Large intestine (tissue), 3 donors: ENCODE measurements around the gene RTP3. TPM values are rescaled to one million over a fixed set of nuclear protein-coding genes. Genes with fewer than 3 reads are reported as not detected.
"Not testable (repeated sequence)": the region's sequence is repeated elsewhere in the genome, so short reads cannot be mapped to it uniquely, and the experiment has no call there.

Source experiments
- DNase-seq, 2 donors: peaks; one replicate each; pipeline versions ENCODE4 v3.0.0 to v3.0.0-alpha.2; 2013
- H3K27ac ChIP-seq: one replicate; pipeline ENCODE4 v1.5.1; 2013; ENCODE audit warnings: low read length
- H3K27me3 ChIP-seq: 2 replicates; pipeline ENCODE4 v1.6.1; 2013; ENCODE audit warnings: low read length; ENCODE audit not compliant: control insufficient read depth, insufficient read depth
- H3K36me3 ChIP-seq: 2 replicates; pipeline ENCODE4 v1.6.1; 2013; ENCODE audit warnings: low read length; ENCODE audit not compliant: control insufficient read depth, insufficient read depth
- H3K4me1 ChIP-seq: one replicate; pipeline ENCODE4 v1.6.1; 2013; ENCODE audit warnings: low read length; ENCODE audit not compliant: control insufficient read depth, insufficient read depth
- H3K4me3 ChIP-seq: one replicate; pipeline ENCODE4 v1.5.1; 2013; ENCODE audit warnings: low read length
- H3K9me3 ChIP-seq: one replicate; pipeline ENCODE4 v1.6.1; 2013; ENCODE audit warnings: mild to moderate bottlenecking, low read depth, low read length, moderate library complexity; ENCODE audit not compliant: control insufficient read depth
- WGBS: methylation state at CpG from one replicate; pipeline ENCODE4 v1.1.5; 2013; ENCODE audit warnings: low lambda C conversion rate; ENCODE audit not compliant: insufficient coverage; 5-methylcytosine and 5-hydroxymethylcytosine counted together
- polyA plus RNA-seq: library from polyadenylated mRNA; unstranded; fragments of 120-200 nt; gene quantifications from one replicate; pipeline ENCODE4 v1.2.1, GENCODE V29; 2013

RTP3 gene
- polyA plus RNA-seq, 1 donor: not detected

GRCh38 chr3:46520531-46520930 is 22.8 kb downstream of the RTP3 start:
- H3K4me3 ChIP-seq: no peak overlapping the region
- no peak for DNase-seq

GRCh38 chr3:46521096-46521495 is 23.3 kb downstream of the RTP3 start:
- WGBS: 96% methylated on average over 9 of the region's 9 CpGs

More at GRCh38 chr3:46520531-46520930, 22.8 kb downstream of the RTP3 start:
- H3K36me3 ChIP-seq: no peaks in the 10 kb centered on the region
- H3K4me1 ChIP-seq: no peaks in the 10 kb centered on the region
- no peak overlapping the region for H3K27ac ChIP-seq
- no CpG with 5 or more reads among the region's 3 CpGs for WGBS
- H3K27me3 ChIP-seq: no peaks in the 10 kb centered on the region
- H3K9me3 ChIP-seq: no peaks in the 10 kb centered on the region

GRCh38 chr3:46522201-46522600 is 24.4 kb downstream of the RTP3 start:
- not testable (repeated sequence) for H3K36me3 ChIP-seq, H3K9me3 ChIP-seq, H3K4me1 ChIP-seq, DNase-seq, H3K27ac ChIP-seq, H3K27me3 ChIP-seq, H3K4me3 ChIP-seq
- 67% methylated on average over 1 of the region's 4 CpGs for WGBS

More at GRCh38 chr3:46521096-46521495, 23.3 kb downstream of the RTP3 start:
- no peak for DNase-seq
- H3K27ac ChIP-seq: no peak overlapping the region
- no peaks in the 10 kb centered on the region for H3K4me1 ChIP-seq
- no peak overlapping the region for H3K4me3 ChIP-seq
- no peaks in the 10 kb centered on the region for H3K9me3 ChIP-seq
- H3K27me3 ChIP-seq: no peaks in the 10 kb centered on the region
- no peaks in the 10 kb centered on the region for H3K36me3 ChIP-seq

- Histone ChIP-seq H3K9me3 (no peaks in the 10 kb centered on the region), H3K4me3 (no peak overlapping the region), H3K27me3 (no peaks in the 10 kb centered on the region), H3K36me3 (no peaks in the 10 kb centered on the region), H3K27ac (no peak overlapping the region), H3K4me1 (no peaks in the 10 kb centered on the region)
- WGBS: no CpG with 5 or more reads among the region's 2 CpGs
- no peak for DNase-seq
Observed at GRCh38 chr3:46523556-46523955, 25.8 kb downstream of the RTP3 start.

- Histone ChIP-seq H3K36me3 (no peaks in the 10 kb centered on the region), H3K4me3 (no peak overlapping the region), H3K9me3 (no peaks in the 10 kb centered on the region), H3K27me3 (no peaks in the 10 kb centered on the region), H3K27ac (no peak overlapping the region), H3K4me1 (no peaks in the 10 kb centered on the region)
- no CpG with 5 or more reads among the region's 3 CpGs for WGBS
- DNase-seq: no peak
Observed at GRCh38 chr3:46524008-46524407, 26.2 kb downstream of the RTP3 start.

GRCh38 chr3:46524832-46525231 is 27.1 kb downstream of the RTP3 start:
- Histone ChIP-seq H3K27ac (no peak overlapping the region), H3K9me3 (no peaks in the 10 kb centered on the region), H3K27me3 (no peaks in the 10 kb centered on the region), H3K4me1 (no peaks in the 10 kb centered on the region), H3K4me3 (no peak overlapping the region), H3K36me3 (no peaks in the 10 kb centered on the region)
- no peak for DNase-seq
- no CpG with 5 or more reads among the region's 3 CpGs for WGBS

DNA sequence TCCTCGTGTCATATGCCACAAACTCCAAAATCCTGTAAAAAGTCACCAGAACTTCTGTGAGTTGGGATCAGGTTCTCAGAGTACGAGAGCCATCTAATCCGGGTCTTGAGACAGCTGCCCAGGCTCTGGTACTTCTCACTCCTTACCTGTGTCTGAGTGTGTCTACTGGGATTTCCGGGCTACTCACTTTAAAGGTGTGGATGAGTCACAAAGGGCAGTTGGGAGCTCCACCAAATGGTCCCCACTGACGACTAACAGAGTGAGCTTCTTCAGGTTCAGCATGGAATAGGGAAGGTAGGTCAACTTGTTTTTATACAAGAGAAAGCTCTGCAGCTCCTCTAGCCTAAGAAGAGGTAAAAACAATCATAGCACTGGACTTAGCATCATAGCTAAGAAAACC is 29.5 kb downstream of the RTP3 start:
- WGBS: no CpG with 5 or more reads among the region's 5 CpGs
- H3K27ac ChIP-seq: no peak overlapping the region
- peaks cover 2% of the 10 kb centered on the region for H3K27me3 ChIP-seq
- no peaks in the 10 kb centered on the region for H3K36me3 ChIP-seq
- no peaks in the 10 kb centered on the region for H3K4me1 ChIP-seq
- no peaks in the 10 kb centered on the region for H3K9me3 ChIP-seq
- DNase-seq: no peak
- no peak overlapping the region for H3K4me3 ChIP-seq

DNA sequence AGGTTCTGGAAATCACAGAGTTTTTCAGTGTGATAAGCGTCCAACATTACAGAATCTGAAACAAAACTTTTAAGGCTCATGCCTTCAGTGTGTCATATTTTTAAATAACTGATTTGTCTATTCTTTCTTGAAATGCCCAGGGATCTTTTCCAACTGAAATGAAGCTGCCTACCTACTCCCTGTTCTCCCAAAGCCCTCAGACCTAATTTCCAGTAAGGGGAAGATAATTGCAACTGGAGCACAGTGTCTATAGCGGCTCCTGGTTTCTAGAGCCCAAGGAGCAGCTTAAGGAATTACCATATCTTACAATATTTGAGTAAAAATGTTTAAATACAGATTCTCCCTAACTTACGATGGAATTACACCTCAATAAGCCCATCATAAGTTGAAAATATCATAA is 35.3 kb downstream of the RTP3 start:
- no peaks in the 10 kb centered on the region for H3K4me1 ChIP-seq
- H3K9me3 ChIP-seq: no peaks in the 10 kb centered on the region
- no peak for DNase-seq
- no CpG with 5 or more reads among the region's 3 CpGs for WGBS
- H3K36me3 ChIP-seq: no peaks in the 10 kb centered on the region
- no peak overlapping the region for H3K4me3 ChIP-seq
- H3K27me3 ChIP-seq: peaks cover 7% of the 10 kb centered on the region
- H3K27ac ChIP-seq: no peak overlapping the region

DNA sequence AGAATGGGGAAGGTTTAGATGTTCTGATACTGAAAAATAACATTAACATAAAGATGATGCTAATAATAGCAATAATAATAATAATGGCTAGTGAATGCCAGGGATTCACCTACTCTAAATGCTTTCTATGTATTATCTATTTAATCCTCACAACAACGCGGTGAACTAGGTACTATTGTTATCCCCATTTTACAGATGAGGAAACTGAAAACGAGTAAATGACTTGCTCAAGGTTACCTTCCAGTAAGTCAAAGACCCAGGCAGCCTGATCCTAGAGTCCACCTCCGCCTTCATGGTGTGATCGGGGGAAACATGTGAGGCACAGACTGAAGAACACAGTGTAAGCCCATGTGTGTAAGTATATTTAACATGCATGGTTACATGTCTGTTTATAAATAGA is 38.0 kb downstream of the RTP3 start:
- WGBS: no CpG with 5 or more reads among the region's 5 CpGs
- Histone ChIP-seq H3K9me3 (no peaks in the 10 kb centered on the region), H3K27ac (no peak overlapping the region), H3K27me3 (peaks cover 7% of the 10 kb centered on the region), H3K4me3 (no peak overlapping the region), H3K36me3 (no peaks in the 10 kb centered on the region), H3K4me1 (no peaks in the 10 kb centered on the region)
- DNase-seq: no peak

DNA sequence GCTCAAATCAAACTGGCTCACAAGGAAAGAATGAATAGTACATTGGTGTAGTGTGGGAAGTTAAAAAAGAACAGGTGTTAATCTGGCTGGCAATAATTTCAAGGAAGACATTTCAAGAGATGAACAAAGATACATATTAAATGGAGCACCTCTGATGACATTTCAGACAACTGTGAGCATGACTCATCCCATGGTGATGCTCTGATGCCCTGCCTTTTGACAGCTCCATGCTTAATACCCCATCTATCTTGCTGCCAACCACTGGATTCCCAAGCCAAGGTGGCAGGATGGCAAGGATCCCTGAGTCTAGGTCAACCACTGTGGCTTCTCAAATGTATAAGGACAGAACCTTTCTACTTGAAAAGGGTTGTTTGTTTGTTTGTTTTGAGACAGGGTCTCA is 39.0 kb downstream of the RTP3 start:
- no peak for DNase-seq
- Histone ChIP-seq H3K27ac (no peak overlapping the region), H3K27me3 (peaks cover 5% of the 10 kb centered on the region), H3K4me1 (peaks cover 4% of the 10 kb centered on the region), H3K36me3 (no peaks in the 10 kb centered on the region), H3K4me3 (no peak overlapping the region), H3K9me3 (no peaks in the 10 kb centered on the region)

GRCh38 chr3:46537316-46537715 is 39.5 kb downstream of the RTP3 start:
- Histone ChIP-seq H3K9me3 (no peaks in the 10 kb centered on the region), H3K27ac (no peak overlapping the region), H3K4me1 (peaks cover 4% of the 10 kb centered on the region), H3K4me3 (no peak overlapping the region), H3K27me3 (peaks cover 5% of the 10 kb centered on the region), H3K36me3 (no peaks in the 10 kb centered on the region)
- no peak for DNase-seq
- no CpG with 5 or more reads among the region's 1 CpG for WGBS
